ENCODE measurements around the gene MRPL55.

The MRPL55 gene

GRCh38 chr1:228110556-228110955, 1.5 kb upstream of the MRPL55 start:
- Histone ChIP-seq H3K9ac (ENCODE audit: low read length) (no peak overlapping the region), H3K27me3 (replicated peaks; ENCODE audit: insufficient read depth, low read length) (no peaks in the 10 kb centered on the region), H2AFZ (ENCODE audit: low read length) (no peak overlapping the region), H3K27ac (ENCODE audit: low read length) (no peak overlapping the region), H3K9me3 (replicated peaks; ENCODE audit: insufficient read depth, low read length) (no peaks in the 10 kb centered on the region), H3F3A (ENCODE audit: insufficient read depth, low read length) (peaks cover 19% of the 10 kb centered on the region), H4K20me1 (ENCODE audit: insufficient read depth, low read length) (no peaks in the 10 kb centered on the region), H3K9me2 (replicated peaks; ENCODE audit: insufficient read depth, low read length) (no peaks in the 10 kb centered on the region), H3K4me1 (ENCODE audit: low read length) (peaks cover 28% of the 10 kb centered on the region), H3K79me2 (ENCODE audit: low read length) (peaks cover 42% of the 10 kb centered on the region), H3K4me2 (ENCODE audit: low read depth, low read length) (peak overlapping the region; percentile 97; the same call in 1 of the 2 replicates), H3K4me3 (ENCODE audit: low read length) (no peak overlapping the region), H3K36me3 (replicated peaks; ENCODE audit: insufficient read depth, low read length) (0 out of 2 replicates have a peak, but pooled peaks cover 3% of the 10 kb centered on the region)
- TF ChIP-seq EZH2phosphoT487 (IDR thresholded peaks at IDR 0.05; ENCODE audit: low read length) = no peak
- no peak for TF ChIP-seq EZH2 (optimal IDR thresholded peaks at IDR 0.05; ENCODE audit: low read depth, low read length)
- TF ChIP-seq CTCF (IDR thresholded peaks at IDR 0.05; ENCODE audit: low read length) = no peak
- no peak for DNase-seq

- no peak for DNase-seq
- peak overlapping the region; percentile 50; the same call in 1 of the 2 replicates for H3K27ac ChIP-seq (ENCODE audit: low read length)
Observed at GRCh38 chr1:228109962-228110488, 926 bp upstream of the MRPL55 start.

GRCh38 chr1:228108742-228109072, 392 bp downstream of the MRPL55 start:
- no peak for DNase-seq
- H3K4me3 ChIP-seq (ENCODE audit: low read length) = peak overlapping the region; percentile 100
- no peaks in the 10 kb centered on the region for H3K9me2 ChIP-seq (replicated peaks; ENCODE audit: insufficient read depth, low read length)
- peak overlapping the region; percentile 99 for H3K4me2 ChIP-seq (ENCODE audit: low read depth, low read length)
- TF ChIP-seq EZH2 (optimal IDR thresholded peaks at IDR 0.05; ENCODE audit: low read depth, low read length) (no peak), EZH2phosphoT487 (IDR thresholded peaks at IDR 0.05; ENCODE audit: low read length) (no peak), CTCF (IDR thresholded peaks at IDR 0.05; ENCODE audit: low read length) (no peak)
- 0 out of 2 replicates have a peak, but pooled peaks cover 3% of the 10 kb centered on the region for H3K36me3 ChIP-seq (replicated peaks; ENCODE audit: insufficient read depth, low read length)
- peaks cover 30% of the 10 kb centered on the region for H3F3A ChIP-seq (ENCODE audit: insufficient read depth, low read length)
- peak overlapping the region; percentile 85 for H2AFZ ChIP-seq (ENCODE audit: low read length)
- H3K27ac ChIP-seq (ENCODE audit: low read length) = peak overlapping the region; percentile 59
- peaks cover 34% of the 10 kb centered on the region for H3K4me1 ChIP-seq (ENCODE audit: low read length)
- peak overlapping the region; percentile 99 for H3K9ac ChIP-seq (ENCODE audit: low read length)
- no peaks in the 10 kb centered on the region for H3K27me3 ChIP-seq (replicated peaks; ENCODE audit: insufficient read depth, low read length)
- H4K20me1 ChIP-seq (ENCODE audit: insufficient read depth, low read length) = no peaks in the 10 kb centered on the region
- peaks cover 42% of the 10 kb centered on the region for H3K79me2 ChIP-seq (ENCODE audit: low read length)
- no peaks in the 10 kb centered on the region for H3K9me3 ChIP-seq (replicated peaks; ENCODE audit: insufficient read depth, low read length)

More at GRCh38 chr1:228109962-228110488, 926 bp upstream of the MRPL55 start:
- Histone ChIP-seq H3K27me3 (replicated peaks; ENCODE audit: insufficient read depth, low read length) (no peaks in the 10 kb centered on the region), H3K36me3 (replicated peaks; ENCODE audit: insufficient read depth, low read length) (0 out of 2 replicates have a peak, but pooled peaks cover 3% of the 10 kb centered on the region), H3F3A (ENCODE audit: insufficient read depth, low read length) (peaks cover 19% of the 10 kb centered on the region), H4K20me1 (ENCODE audit: insufficient read depth, low read length) (no peaks in the 10 kb centered on the region), H3K9ac (ENCODE audit: low read length) (peak overlapping the region; percentile 99), H3K79me2 (ENCODE audit: low read length) (peaks cover 42% of the 10 kb centered on the region), H3K4me1 (ENCODE audit: low read length) (peaks cover 28% of the 10 kb centered on the region), H3K9me2 (replicated peaks; ENCODE audit: insufficient read depth, low read length) (no peaks in the 10 kb centered on the region), H3K4me2 (ENCODE audit: low read depth, low read length) (peak overlapping the region; percentile 97), H3K4me3 (ENCODE audit: low read length) (peak overlapping the region; percentile 100), H2AFZ (ENCODE audit: low read length) (peak overlapping the region; percentile 86), H3K9me3 (replicated peaks; ENCODE audit: insufficient read depth, low read length) (no peaks in the 10 kb centered on the region)
- no peak for TF ChIP-seq EZH2phosphoT487 (IDR thresholded peaks at IDR 0.05; ENCODE audit: low read length)

GRCh38 chr1:228108055-228108690, 926 bp downstream of the MRPL55 start:
- TF ChIP-seq EZH2 (optimal IDR thresholded peaks at IDR 0.05; ENCODE audit: low read depth, low read length) (no peak), EZH2phosphoT487 (IDR thresholded peaks at IDR 0.05; ENCODE audit: low read length) (no peak), CTCF (IDR thresholded peaks at IDR 0.05; ENCODE audit: low read length) (no peak)
- H3K9me2 ChIP-seq (replicated peaks; ENCODE audit: insufficient read depth, low read length) = no peaks in the 10 kb centered on the region
- DNase-seq = no peak
- H3K27me3 ChIP-seq (replicated peaks; ENCODE audit: insufficient read depth, low read length) = no peaks in the 10 kb centered on the region
- peak overlapping the region; percentile 99 for H3K4me2 ChIP-seq (ENCODE audit: low read depth, low read length)
- H3K4me3 ChIP-seq (ENCODE audit: low read length) = peak overlapping the region; percentile 100
- H4K20me1 ChIP-seq (ENCODE audit: insufficient read depth, low read length) = no peaks in the 10 kb centered on the region
- peaks cover 35% of the 10 kb centered on the region for H3K4me1 ChIP-seq (ENCODE audit: low read length)
- 0 out of 2 replicates have a peak, but pooled peaks cover 3% of the 10 kb centered on the region for H3K36me3 ChIP-seq (replicated peaks; ENCODE audit: insufficient read depth, low read length)
- peaks cover 42% of the 10 kb centered on the region for H3K79me2 ChIP-seq (ENCODE audit: low read length)
- H3K27ac ChIP-seq (ENCODE audit: low read length) = peak overlapping the region; percentile 59; the same call in 1 of the 2 replicates
- no peaks in the 10 kb centered on the region for H3K9me3 ChIP-seq (replicated peaks; ENCODE audit: insufficient read depth, low read length)
- peak overlapping the region; percentile 99 for H3K9ac ChIP-seq (ENCODE audit: low read length)
- peaks cover 31% of the 10 kb centered on the region for H3F3A ChIP-seq (ENCODE audit: insufficient read depth, low read length)
- H2AFZ ChIP-seq (ENCODE audit: low read length) = no peak overlapping the region
